SU-DHL-6 (cell line): ENCODE data around the gene LRP2BP.

Experiments used
- CTCF ChIP-seq: fragments of 200-600 bp; sonication (generic); IDR thresholded peaks from one replicate; pipeline ENCODE4 v1.5.1; 2017; ENCODE audit warnings: antibody characterized with exemption, mild to moderate bottlenecking, low read length, moderate library complexity; ENCODE audit not compliant: insufficient read depth, poor library complexity, severe bottlenecking
- EZH2phosphoT487 ChIP-seq: fragments of 200-600 bp; sonication (generic), shearing (Covaris generic); conservative IDR thresholded peaks from 2 replicates; pipeline ENCODE4 v1.6.1; 2018; ENCODE audit warnings: mild to moderate bottlenecking, antibody characterized with exemption, low read length, moderate library complexity, mixed read lengths

- TF ChIP-seq CTCF (no peak), EZH2phosphoT487 (no peak)
Measured at GRCh38 chr4:185382754-185383153, 13.0 kb downstream of the LRP2BP start.
